GM19397 (cell line): ENCODE measurements around the gene ATP2C1.
"Not testable (repeated sequence)": the region's sequence is repeated elsewhere in the genome, so short reads cannot be mapped to it uniquely, and the experiment has no call there.

Experiments
- ATAC-seq: cut with Tn5 transposase; IDR thresholded peaks from one replicate; pipeline ENCODE4 v1.9.1; 2021; ENCODE audit warnings: mild to moderate bottlenecking, moderate library complexity; ENCODE audit not compliant: unreplicated experiment

The ATP2C1 gene

DNA sequence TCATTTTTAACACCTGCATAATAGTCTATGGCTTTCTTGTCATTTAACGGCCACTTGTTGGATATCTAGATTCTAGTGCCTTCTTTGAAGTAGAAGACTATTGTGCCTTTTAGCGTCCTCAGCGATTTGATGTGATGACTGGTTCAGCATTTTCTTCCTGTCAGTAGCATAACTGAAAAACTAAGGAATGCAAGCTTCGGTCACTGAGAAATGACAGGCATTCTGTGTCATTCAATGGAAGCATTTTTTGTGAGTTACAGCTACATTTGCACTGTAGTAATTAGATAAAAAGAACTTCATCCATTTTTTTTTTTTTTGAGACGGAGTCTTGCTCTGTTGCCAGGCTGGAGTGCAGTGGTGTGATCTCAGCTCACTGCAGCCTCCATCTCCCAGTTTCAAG lies 143.1 kb downstream of the ATP2C1 start:
- no peak for ATAC-seq

DNA sequence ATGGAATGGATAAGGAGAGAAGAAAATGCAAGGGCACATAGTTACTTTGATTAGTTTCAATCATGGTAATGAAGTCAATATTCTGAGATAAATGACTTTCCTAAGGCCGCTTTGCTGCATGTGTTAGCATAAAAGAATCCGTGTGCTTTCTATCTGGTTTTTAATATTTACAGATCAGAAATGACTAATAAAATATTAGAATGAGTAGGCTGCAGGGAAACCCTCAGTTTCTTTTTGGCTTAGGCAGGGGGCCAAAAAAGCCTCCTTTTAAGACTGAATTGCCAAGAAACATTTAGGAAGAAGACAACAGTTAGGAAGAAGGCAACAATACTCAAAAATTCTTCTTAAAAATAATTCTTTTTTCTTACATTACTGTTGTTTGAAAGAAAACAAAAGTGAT lies 144.4 kb downstream of the ATP2C1 start:
- no peak for ATAC-seq

GRCh38 chr3:131042271-131042985 lies 148.5 kb downstream of the ATP2C1 start:
- ATAC-seq = not testable (repeated sequence)

GRCh38 chr3:131047582-131047981 lies 153.7 kb downstream of the ATP2C1 start:
- no peak for ATAC-seq

- no peak for ATAC-seq
Observed at GRCh38 chr3:131048030-131048429, 154.1 kb downstream of the ATP2C1 start.

GRCh38 chr3:131050001-131050400 lies 156.1 kb downstream of the ATP2C1 start:
- ATAC-seq = no peak

DNA sequence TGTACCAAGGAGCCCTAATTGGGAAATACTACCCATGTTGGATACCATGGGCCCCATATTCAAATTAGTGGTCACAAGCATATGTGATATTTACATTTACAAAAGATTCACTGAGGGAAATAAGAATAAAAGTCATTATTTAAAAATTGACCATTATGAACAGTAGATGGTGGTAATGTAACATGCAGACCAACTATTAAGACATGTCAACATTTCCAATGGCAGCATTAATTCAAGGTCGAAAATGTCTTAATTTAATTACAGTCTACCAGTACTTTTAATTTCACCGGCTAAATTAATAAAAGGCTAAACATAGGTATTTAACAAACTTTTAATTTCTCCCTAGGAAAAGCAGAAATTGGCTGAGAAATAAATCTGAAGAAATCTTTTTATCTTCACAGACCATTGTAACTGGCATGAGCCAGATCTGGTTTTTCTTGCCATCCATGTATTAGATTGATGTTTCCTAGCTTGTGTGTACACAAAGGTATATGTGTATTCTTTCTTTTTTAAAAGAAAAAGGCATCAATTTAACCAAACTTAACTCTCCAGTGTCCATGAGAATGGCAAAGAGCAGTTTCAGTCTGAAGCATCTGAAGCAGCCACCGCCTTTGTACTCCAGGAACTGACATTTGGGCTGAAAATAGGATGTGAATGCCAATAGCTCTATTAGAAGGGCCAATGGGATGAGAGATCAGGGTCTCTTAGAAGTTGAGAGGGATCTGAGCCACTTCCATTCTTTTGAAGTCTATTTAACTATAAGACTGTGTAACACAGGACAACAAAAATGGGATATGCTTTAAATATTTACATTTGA lies 159.4 kb downstream of the ATP2C1 start:
- ATAC-seq = no peak
